Aorta (tissue), 5 donors: ENCODE data around the gene NRBF2. TPM values are rescaled to one million over a fixed set of nuclear protein-coding genes. Genes with fewer than 3 reads are reported as not detected.
"Not testable (repeated sequence)": the region's sequence is repeated elsewhere in the genome, so short reads cannot be mapped to it uniquely, and the experiment has no call there.

Experiments
- ATAC-seq: fragments of 200-7000 bp; cut with Tn5 transposase; one replicate; pipeline ENCODE4 v1.9.1; 2022; ENCODE audit warnings: moderate library complexity; ENCODE audit not compliant: low FRiP score
- DNase-seq, 2 donors: peaks; one replicate each; pipeline ENCODE4 v3.0.0-alpha.2; 2020
- H3K27ac ChIP-seq, 2 donors: one replicate each; pipeline ENCODE4 v1.5.1; 2013; ENCODE audit warnings: low read length in 2 of 2, mild to moderate bottlenecking in 2 of 2, moderate library complexity in 2 of 2, control low read depth in 1 of 2, inconsistent platforms in 1 of 2, low read depth in 1 of 2
- H3K27me3 ChIP-seq, 2 donors: one replicate each; pipeline ENCODE4 v1.6.1; 2013; ENCODE audit warnings: control low read depth in 1 of 2, low read length in 1 of 2, mild to moderate bottlenecking in 1 of 2, moderate library complexity in 1 of 2; ENCODE audit not compliant: insufficient read depth in 2 of 2, control insufficient read depth in 1 of 2
- H3K36me3 ChIP-seq, 2 donors: one replicate each; pipeline ENCODE4 v1.6.1; 2013; ENCODE audit warnings: control low read depth in 1 of 2, low read length in 1 of 2, mild to moderate bottlenecking in 1 of 2; ENCODE audit not compliant: insufficient read depth in 2 of 2, control insufficient read depth in 1 of 2
- H3K4me1 ChIP-seq, 2 donors: one replicate each; pipeline ENCODE4 v1.6.1; 2013; ENCODE audit warnings: low read length in 2 of 2, control low read depth in 1 of 2, mild to moderate bottlenecking in 1 of 2, moderate library complexity in 1 of 2; ENCODE audit not compliant: insufficient read depth in 2 of 2, control insufficient read depth in 1 of 2
- H3K4me3 ChIP-seq, 2 donors: one replicate each; pipeline ENCODE4 v1.5.1; 2013; ENCODE audit warnings: low read length in 2 of 2, control low read depth in 1 of 2, mild to moderate bottlenecking in 1 of 2
- H3K9me3 ChIP-seq: one replicate; pipeline ENCODE4 v1.6.1; 2013; ENCODE audit warnings: mild to moderate bottlenecking, low read length; ENCODE audit not compliant: control insufficient read depth
- WGBS, 2 donors: extraction: QIAGEN DNeasy Blood & Tissue Kit; methylation state at CpG; one replicate each; pipeline ENCODE4 v1.1.7; 2013; 5-methylcytosine and 5-hydroxymethylcytosine counted together
- intact Hi-C, 2 donors: fragments of 100-400 bp; cut with DNase I; formaldehyde crosslinking; loops; one replicate each; pipeline versions ENCODE4 v1.14.2 to v1.15.0; 2022
- polyA plus RNA-seq, 2 donors: library from polyadenylated mRNA; stranded (reverse); fragments of 200-250 nt; gene quantifications; one replicate each; pipeline ENCODE4 v1.2.3, GENCODE V29; 2013
- total RNA-seq, 2 donors: library from RNA; stranded (reverse); fragmentation: NEBNext Ultra II Directional; extraction: Animal tissue kit (Norgen Biotek cat#: 25700); gene quantifications; one replicate each; pipeline ENCODE4 v1.2.1, GENCODE V29; 2021
- donor health status: healthy with polysubstance abuse.
- donor health status: Bipolar disorder and iron deficiency.
- donor health status: DM: no; HTN: no; CAD: no.
- donor health status: DM: no; HTN: no; CAD: no.
- donor health status: DM: yes; HTN: yes; CAD: no.

Gene NRBF2
- total and polyA plus RNA-seq, 4 donors, result 8.5 to 19.0 (median 16.9) TPM

DNA sequence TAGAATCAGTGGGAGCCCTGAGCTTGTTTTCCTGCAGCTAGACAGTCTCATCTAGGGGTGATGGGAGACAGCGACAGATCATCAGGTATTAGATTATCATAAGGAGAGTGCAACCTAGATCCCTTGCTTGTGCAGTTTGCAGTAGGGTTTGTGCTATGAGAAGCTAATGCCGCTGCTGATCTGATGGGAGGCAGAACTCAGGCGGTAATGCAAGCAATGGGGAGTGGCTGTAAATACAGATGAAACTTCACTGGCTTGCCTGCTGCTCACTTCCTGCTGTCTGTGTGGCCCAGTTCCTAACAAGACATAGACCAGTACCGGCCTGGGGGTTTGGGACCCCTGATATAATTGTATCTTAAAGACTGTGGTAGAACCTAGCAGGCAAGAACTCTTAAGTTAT is 17.6 kb downstream of the NRBF2 start:
- 95% methylated on average over 4 of the region's 4 CpGs for WGBS, 2 donors
- Histone ChIP-seq H3K27ac (no peak overlapping the region), H3K4me1 (peaks cover 2 to 3% of the 10 kb centered on the region in 2 donors), H3K27me3 (no peaks in the 10 kb centered on the region), H3K4me3 (no peak overlapping the region), H3K9me3 (no peaks in the 10 kb centered on the region), H3K36me3 (peaks cover 2% of the 10 kb centered on the region in 2 donors)
- no peak for DNase-seq
- no peak for ATAC-seq
- intact Hi-C loops, result loop anchor here (10.0 kb wide), 2 partner anchors 66 to 336 kb away; partner anchors contain the start of gene EGR2 (in 1 of the 2)

DNA sequence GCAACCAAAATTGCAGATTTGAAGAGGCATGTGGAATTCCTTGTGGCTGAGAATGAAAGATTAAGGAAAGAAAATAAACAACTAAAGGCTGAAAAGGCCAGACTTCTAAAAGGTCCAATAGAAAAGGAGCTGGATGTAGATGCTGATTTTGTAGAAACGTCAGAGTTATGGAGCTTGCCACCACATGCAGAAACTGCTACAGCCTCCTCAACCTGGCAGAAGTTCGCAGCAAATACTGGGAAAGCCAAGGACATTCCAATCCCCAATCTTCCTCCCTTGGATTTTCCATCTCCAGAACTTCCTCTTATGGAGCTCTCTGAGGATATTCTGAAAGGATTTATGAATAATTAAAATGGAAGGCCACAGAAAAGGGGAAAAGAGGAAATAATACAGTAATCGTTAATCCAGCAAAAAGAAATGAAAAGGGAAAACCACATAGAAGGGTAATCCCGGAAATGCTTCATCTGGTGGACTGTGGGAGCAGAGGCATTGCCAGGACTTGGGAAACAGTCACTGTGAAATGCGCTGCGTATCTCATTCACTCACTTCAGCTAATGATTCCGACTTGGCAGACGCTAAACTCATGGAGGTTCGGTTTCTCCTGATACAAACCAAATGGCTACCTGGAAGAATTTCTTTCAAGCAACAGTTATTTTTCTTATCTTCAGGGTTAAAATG is 20.9 kb downstream of the NRBF2 start:
- H3K36me3 ChIP-seq, H3K27me3 ChIP-seq, H3K27ac ChIP-seq, H3K9me3 ChIP-seq, ATAC-seq, DNase-seq, H3K4me3 ChIP-seq, H3K4me1 ChIP-seq: not testable (repeated sequence)
- 75 to 80% methylated on average over 9 of the region's 9 CpGs for WGBS, 2 donors
- intact Hi-C loops, result loop anchor here (10.0 kb wide), 2 partner anchors 69 to 339 kb away; partner anchors contain the start of gene EGR2 (in 1 of the 2)

DNA sequence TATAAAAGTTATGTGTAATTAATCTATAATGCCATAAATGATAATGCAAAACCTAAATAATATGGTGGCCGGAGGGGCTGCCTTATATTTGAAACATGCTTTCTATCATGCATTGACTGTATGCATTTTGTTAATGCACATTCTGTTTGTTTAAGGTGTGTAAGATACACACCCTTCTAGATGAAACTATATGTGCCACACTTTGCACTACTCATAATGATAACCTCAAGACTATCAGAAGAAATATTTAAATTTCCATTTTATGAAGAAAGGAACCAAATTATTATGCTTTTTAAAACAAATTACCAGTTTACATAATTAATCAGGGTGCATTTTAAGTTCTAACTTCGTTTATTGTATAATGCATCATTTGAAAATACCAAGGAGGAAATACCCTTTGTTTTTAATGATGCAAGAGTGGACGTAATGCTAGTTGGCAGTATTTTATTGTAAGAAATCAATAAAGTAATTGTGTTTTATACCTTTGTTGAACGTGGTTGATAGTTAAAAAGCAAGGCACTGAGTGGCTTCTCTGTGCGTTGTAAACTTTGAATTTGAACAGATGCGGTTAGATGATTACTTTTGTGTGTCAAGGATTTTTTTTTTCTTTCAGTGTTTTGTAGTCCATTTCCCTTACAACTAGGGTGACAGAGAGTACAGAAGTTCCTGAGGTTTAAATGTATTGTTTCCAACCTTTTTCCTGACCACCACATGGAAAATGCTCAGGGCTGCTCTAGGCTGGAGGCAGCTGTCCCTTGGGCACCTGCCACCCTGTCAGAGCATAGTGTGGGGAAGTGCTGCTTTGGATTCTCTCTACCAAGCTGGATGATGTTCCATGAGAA is 21.6 kb downstream of the NRBF2 start:
- ATAC-seq (no peak), DNase-seq (no peak)
- intact Hi-C loops, result loop anchor here (5.0 to 10.0 kb wide), 5 partner anchors 70 to 717 kb away; partner anchors contain the start of gene EGR2 (in 2 of the 2)
- Histone ChIP-seq H3K4me3 (no peak overlapping the region), H3K27me3 (no peaks in the 10 kb centered on the region), H3K27ac (no peak overlapping the region), H3K4me1 (no peaks in the 10 kb centered on the region), H3K9me3 (no peaks in the 10 kb centered on the region), H3K36me3 (peaks cover 2% of the 10 kb centered on the region in 2 donors)
- 88 to 89% methylated on average over 6 of the region's 6 CpGs for WGBS, 2 donors

DNA sequence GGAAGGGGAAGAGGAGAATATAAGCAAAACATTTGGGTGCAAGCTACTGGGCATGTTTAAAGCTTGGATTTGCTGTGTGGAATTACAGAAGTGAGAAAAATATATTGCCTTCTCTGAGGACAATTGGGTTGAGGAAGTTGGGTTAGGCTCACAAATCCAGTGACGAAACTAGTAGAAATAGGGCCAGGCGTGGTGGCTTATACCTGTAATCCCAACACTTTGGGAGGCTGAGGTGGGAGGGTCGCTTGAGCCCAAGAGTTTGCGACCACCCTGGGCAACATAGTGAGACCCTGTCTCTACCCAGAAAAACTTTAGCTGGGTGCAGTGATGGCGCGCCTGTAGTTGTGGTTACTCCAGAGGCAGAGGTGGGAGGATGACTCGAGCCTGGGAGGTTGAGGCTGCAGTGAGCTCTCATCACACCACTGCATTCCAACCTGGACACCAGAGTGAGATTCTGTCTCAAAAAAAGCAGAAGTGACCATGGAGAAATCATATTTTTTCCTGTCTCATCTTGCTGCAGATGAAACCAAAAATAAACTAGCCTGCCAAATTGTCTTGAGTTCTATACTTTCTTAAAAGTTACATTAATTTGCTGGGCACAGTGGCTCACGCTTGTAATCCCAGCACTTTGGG is 22.4 kb downstream of the NRBF2 start:
- no peaks in the 10 kb centered on the region for H3K27me3 ChIP-seq
- intact Hi-C loops, result loop anchor here (5.0 to 10.0 kb wide), 5 partner anchors 71 to 718 kb away; partner anchors contain the start of gene EGR2 (in 2 of the 2)
- peaks cover 2% of the 10 kb centered on the region in 2 donors for H3K36me3 ChIP-seq
- no peak overlapping the region for H3K4me3 ChIP-seq
- H3K4me1 ChIP-seq, result no peaks in the 10 kb centered on the region
- no peak for DNase-seq
- no peak for ATAC-seq
- WGBS, 2 donors, result 93 to 94% methylated on average over 8 of the region's 8 CpGs
- no peaks in the 10 kb centered on the region for H3K9me3 ChIP-seq
- no peak overlapping the region for H3K27ac ChIP-seq

DNA sequence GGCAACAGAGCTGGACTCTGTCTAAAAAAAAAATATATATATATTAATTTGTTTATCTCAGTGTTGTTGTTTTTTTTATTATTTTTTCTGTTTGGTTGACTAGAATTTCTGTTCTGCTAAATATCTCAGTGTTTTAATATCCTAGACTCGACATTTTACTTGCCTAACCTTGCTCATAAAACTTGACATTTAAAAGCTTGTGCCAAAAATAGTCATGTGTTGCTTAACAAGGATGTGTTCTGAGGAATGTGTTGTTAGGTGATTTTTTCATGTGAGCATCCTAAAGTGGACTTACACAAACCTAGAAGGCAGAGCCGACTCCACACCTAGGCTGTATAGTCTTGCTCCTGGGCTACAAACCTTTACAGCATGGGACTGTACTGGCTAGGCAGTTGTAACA is 23.1 kb downstream of the NRBF2 start:
- Histone ChIP-seq H3K27me3 (no peaks in the 10 kb centered on the region), H3K9me3 (no peaks in the 10 kb centered on the region), H3K36me3 (peaks cover 2% of the 10 kb centered on the region in 2 donors), H3K4me1 (no peaks in the 10 kb centered on the region), H3K4me3 (no peak overlapping the region), H3K27ac (no peak overlapping the region)
- intact Hi-C loops, result loop anchor here (5.0 to 10.0 kb wide), 5 partner anchors 71 to 719 kb away; partner anchors contain the start of gene EGR2 (in 2 of the 2)
- ATAC-seq (no peak), DNase-seq (no peak)
- 82 to 85% methylated on average over 2 of the region's 2 CpGs for WGBS, 2 donors

DNA sequence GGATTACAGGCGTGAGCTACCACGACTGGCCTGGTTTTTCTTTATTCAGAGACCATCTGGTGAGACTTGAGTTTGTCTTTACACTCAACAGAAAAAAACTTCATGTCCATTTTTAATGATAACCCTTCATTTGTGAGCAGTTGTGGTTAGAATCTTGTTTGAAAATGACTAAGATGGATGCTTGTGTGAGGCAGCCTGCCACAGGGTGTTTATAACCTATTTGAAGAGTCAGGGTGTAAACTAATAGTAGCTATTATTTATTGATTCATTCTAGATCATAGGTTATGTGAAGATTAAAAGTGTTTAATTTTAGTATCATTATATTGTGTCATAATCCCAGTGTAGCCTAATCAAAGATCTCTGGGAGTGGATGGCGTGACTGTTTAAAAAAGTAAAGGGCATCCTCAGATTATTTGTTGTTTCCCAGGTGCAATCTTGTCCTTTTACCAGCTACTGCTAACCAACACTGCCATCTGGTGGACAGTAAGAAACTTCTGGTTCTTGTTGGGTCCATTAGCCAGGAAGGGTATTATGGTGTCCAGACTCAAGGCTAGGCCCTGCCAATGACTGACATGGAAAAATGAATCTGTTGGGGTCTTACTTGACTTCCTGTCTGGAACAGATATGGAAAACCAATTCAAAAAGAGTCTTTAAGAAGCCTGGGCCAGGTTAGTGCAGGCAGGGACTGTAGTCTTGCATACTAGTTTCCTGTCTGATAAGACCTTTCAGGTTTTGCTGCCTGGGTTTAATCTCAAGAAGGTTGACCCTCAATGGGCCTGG is 24.9 kb downstream of the NRBF2 start:
- no peak overlapping the region for H3K4me3 ChIP-seq
- intact Hi-C loops, result loop anchor here (2.0 to 10.0 kb wide), 6 partner anchors 73 to 721 kb away; partner anchors contain the start of gene EGR2 (in 2 of the 2)
- ATAC-seq (peak; percentile 81), DNase-seq (no peak)
- no peak overlapping the region for H3K27ac ChIP-seq
- H3K27me3 ChIP-seq, result no peaks in the 10 kb centered on the region
- H3K36me3 ChIP-seq, result peaks cover 0 to 2% of the 10 kb centered on the region in 2 donors
- H3K9me3 ChIP-seq, result no peaks in the 10 kb centered on the region
- no peaks in the 10 kb centered on the region for H3K4me1 ChIP-seq
- 49 to 58% methylated on average over 3 of the region's 3 CpGs for WGBS, 2 donors

DNA sequence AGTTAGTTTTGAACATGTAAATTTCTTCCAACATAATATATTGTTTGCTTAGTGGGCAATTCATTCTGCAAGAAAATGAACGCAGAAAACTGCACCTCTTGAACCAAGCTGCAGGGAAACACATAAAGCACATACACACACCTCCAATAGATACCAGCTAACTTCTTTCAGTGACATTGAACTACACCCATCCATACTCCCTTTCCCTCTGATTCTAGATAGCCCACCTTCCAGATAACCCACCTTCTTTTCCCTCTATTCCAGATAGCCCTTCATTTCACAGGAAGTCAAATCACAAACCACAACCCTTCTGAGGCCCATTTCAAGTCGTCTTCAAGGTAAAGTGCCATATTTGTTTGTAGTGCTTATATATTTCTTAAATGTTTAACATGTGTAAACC is 28.5 kb downstream of the NRBF2 start:
- DNase-seq (no peak), ATAC-seq (no peak)
- H3K4me3 ChIP-seq, result no peak overlapping the region
- H3K4me1 ChIP-seq, result no peaks in the 10 kb centered on the region
- WGBS, 2 donors, result 48 to 49% methylated on average over 2 of the region's 2 CpGs
- H3K27me3 ChIP-seq, result no peaks in the 10 kb centered on the region
- H3K27ac ChIP-seq, result no peak overlapping the region
- H3K9me3 ChIP-seq, result no peaks in the 10 kb centered on the region
- peaks cover 0 to 1% of the 10 kb centered on the region in 2 donors for H3K36me3 ChIP-seq
- intact Hi-C loops, result loop anchor here in 1 of 2 donors (10.0 kb wide), 1 partner anchor 473 kb away; no protein-coding TSS in a partner anchor

DNA sequence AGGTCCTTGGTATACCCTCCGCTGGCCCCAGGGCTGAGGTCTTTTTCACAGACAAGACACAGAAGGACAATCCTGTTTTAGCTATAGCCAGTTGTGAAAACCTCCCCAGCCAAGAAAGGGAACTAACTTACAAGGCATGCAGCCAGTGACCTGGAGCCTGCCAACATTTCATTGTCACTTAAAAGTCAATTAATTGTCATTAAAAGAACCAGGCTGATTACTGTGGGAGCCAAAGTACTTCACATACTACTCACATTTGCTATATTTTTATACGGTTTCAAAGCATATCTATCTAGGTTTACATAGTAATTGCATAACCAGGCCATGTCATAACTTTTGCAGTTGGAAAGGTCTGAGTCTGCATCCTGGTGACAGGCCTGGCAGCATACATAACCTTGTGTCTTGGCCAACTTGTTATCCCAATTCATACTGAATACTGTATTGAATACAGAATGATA is 31.1 kb downstream of the NRBF2 start:
- no peak for DNase-seq
- intact Hi-C loops, result loop anchor here in 1 of 2 donors (10.0 kb wide), 1 partner anchor 471 kb away; no protein-coding TSS in a partner anchor
- 50 to 54% methylated on average over 2 of the region's 2 CpGs for WGBS, 2 donors
- Histone ChIP-seq H3K27ac (no peak overlapping the region), H3K9me3 (no peaks in the 10 kb centered on the region), H3K4me3 (no peak overlapping the region), H3K4me1 (no peaks in the 10 kb centered on the region), H3K36me3 (peaks cover 0 to 1% of the 10 kb centered on the region in 2 donors), H3K27me3 (no peaks in the 10 kb centered on the region)
- no peak for ATAC-seq
